Posterior cingulate gyrus (tissue), 11 donors: Measurements from ENCODE around the gene ALLC.
"Not testable (repeated sequence)": the region's sequence is repeated elsewhere in the genome, so short reads cannot be mapped to it uniquely, and the experiment has no call there.

ENCODE experiments used
- DNase-seq, 10 donors: peaks; one replicate each; pipeline versions ENCODE4 v3.0.0 to v3.0.0-alpha.2; 2020 to 2021; ENCODE audit warnings: mixed read lengths in 3 of 10
- intact Hi-C: fragments of 100-400 bp; cut with DNase I; formaldehyde crosslinking; loops from one replicate; pipeline ENCODE4 v1.15.1; 2023

Gene ALLC

DNA sequence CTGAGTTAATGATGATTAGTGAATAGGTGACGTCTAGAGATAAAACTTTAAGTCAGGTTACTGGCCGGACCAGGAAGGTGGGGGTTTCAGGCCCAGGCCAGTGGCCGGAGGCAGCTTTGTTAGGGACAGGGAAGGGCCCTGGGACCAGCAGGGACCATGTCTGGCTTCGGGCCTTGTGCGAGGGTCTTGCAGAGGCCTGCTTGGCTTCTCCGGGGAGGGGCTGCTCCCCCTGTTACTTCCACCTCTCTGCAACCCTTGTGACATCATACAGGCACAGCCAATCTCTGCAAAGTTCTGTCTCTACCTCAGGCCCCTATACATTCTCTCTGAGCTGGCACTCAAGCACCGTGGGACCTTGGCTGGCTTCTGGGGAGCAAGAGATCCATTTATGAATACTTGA lies at the start of gene ALLC:
Gene ALLC (plus strand): TSS at position 320 of the 400 bp plus-strand sequence. CDS start 12,958 bp downstream, outside the sequence.
- intact Hi-C loops = no loop called here
- peak in 1 of 10 donors; percentile 53 for DNase-seq

GRCh38 chr2:3608373-3609278 lies 49.4 kb upstream of the ALLC start:
- intact Hi-C loops = no loop called here

DNA sequence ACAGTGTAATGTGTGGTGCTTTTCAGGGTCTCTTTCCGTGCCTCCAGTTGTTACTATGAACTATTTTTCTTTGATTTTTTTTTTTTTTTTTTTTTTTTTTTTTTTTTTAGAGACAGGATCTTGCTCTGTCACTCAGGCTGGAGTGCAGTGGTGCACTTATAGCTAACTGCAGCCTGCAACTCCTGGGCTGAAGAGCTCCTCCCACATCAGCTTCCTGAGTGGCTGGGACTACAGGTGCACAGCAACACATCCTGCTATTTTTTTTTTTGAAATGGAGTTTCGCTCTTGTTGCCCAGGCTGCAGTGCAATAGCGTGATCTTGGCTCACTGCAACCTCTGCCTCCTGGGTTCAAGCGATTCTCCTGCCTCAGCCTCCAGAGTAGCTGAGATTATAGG lies 48.7 kb upstream of the ALLC start:
- DNase-seq, intact Hi-C loops: not testable (repeated sequence)

More at GRCh38 chr2:3608373-3609278, 49.4 kb upstream of the ALLC start:
- DNase-seq = peak in 2 of 10 donors; percentile 39 to 81

GRCh38 chr2:3610415-3610814 lies 47.6 kb upstream of the ALLC start:
- intact Hi-C loops = no loop called here
- peak in 1 of 10 donors; percentile 67 for DNase-seq

- DNase-seq = peak in 1 of 10 donors; percentile 54
- intact Hi-C loops = no loop called here
These were observed 47.0 kb upstream of the ALLC start for GRCh38 chr2:3610881-3611505.

DNA sequence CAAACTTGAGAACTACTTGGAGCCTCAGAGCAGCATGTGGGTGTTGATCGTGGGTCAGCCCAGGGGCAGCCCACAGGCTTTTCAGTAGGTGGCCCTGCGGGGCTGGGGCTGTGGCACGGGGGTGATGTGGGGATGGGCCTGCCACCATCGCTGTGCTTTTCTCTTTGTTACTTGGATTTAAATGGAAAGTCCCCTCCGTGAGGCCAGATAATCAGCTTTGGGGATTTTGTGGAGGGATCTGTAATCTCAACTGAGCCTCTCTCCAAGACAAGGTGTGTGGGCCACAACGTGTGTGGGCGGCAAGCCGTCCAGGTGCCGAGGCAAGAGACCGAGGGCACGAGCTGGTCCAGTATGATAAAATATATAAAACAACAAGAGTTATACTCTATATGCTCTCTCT lies 46.4 kb upstream of the ALLC start:
- DNase-seq = peak in 1 of 10 donors; percentile 66
- intact Hi-C loops = no loop called here

GRCh38 chr2:3612639-3613523 lies 45.1 kb upstream of the ALLC start:
- intact Hi-C loops = no loop called here
- peak in 1 of 10 donors; percentile 75 for DNase-seq

DNA sequence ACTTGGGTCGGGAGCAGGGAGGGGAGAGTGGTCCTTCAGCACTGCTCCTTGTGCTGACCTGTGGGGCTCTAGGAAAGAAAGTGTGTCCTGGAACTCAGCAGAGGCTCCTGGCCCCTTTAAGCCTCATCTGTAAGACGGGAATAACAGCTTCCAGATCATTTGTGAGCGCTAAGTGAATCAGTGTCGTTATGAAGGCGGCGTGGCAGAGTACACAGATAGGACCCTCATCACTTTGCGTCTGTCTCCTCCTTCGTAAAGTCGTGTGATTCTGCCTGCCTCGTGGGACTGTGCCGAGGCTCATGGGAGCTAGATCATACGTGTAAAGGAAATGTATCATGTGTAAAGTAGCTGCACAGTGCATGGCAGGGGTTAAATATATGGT lies 44.5 kb upstream of the ALLC start:
- intact Hi-C loops = no loop called here
- DNase-seq = peak in 1 of 10 donors; percentile 37

DNA sequence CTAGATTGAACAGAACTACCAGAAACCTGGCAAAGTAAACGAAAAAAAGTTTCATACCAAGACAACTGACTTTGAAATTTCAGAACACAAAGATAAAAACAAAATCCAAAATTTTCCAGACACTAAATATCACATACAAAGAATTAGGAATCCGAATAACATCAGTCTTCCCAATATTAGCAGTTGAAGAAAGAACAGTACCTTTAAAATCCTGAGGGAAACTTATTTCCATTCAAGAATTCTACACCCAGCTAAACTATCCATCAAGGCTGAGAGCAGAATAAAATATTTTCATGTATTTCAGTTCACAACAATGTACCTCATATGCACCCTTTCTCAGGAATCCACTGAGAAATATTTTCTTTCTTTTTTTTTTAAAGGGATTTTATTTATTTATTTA lies 43.3 kb upstream of the ALLC start:
- intact Hi-C loops, DNase-seq: not testable (repeated sequence)

DNA sequence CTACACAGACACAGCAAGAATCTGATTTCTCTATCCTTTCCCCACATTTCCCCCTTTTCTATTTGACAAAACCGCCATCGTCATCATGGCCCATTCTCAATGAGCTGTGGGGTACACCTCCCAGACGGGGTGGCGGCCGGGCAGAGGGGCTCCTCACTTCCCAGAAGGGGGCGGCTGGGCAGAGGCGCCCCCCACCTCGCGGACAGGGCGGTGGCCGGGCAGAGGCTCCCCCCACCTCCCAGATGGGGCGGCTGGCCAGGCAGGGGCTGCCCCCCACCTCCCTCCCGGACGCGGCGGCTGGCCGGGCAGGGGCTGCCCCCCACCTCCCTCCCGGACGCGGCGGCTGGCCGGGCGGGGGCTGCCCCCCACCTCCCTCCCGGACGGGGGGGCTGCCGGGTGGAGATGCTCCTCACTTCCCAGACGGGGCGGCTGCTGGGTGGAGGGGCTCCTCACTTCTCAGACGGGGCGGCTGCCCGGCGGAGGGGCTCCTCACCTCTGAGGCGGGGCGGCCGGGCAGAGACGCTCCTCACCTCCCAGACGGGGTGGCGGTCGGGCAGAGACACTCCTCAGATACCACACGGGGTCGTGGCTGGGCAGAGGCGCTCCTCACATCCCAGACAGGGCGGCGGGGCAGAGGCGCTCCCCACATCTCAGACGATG lies 42.3 kb upstream of the ALLC start:
- intact Hi-C loops = not testable (repeated sequence)
- peak in 1 of 10 donors; percentile 47 for DNase-seq

DNA sequence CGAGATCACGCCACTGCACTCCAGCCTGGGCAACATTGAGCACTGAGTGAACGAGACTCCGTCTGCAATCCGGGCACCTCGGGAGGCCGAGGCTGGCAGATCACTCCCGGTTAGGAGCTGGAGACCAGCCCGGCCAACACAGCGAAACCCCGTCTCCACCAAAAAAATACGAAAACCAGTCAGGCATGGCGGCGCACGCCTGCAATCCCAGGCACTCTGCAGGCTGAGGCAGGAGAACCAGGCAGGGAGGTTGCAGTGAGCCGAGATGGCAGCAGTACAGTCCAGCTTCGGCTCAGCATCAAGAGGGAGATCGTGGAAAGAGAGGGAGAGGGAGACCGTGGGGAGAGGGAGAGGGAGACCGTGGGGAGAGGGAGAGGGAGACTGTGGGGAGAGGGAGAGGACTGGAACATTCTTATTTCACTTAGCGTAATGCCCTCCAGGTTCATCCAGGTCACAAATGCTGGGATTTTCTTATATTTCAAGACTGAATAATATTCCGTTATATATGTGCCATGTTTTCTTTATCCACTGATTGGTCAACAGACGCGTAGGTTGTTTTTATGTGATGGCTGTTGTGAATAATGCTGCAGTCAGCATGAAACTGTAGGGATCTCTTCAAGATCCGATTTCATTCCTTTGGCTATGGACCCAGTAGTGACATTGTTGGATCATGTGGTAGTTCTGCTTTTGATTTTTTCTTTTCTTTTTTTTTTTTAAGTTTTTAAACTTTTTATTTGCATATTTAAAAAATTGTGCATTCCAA lies 41.4 kb upstream of the ALLC start:
- intact Hi-C loops = not testable (repeated sequence)

DNA sequence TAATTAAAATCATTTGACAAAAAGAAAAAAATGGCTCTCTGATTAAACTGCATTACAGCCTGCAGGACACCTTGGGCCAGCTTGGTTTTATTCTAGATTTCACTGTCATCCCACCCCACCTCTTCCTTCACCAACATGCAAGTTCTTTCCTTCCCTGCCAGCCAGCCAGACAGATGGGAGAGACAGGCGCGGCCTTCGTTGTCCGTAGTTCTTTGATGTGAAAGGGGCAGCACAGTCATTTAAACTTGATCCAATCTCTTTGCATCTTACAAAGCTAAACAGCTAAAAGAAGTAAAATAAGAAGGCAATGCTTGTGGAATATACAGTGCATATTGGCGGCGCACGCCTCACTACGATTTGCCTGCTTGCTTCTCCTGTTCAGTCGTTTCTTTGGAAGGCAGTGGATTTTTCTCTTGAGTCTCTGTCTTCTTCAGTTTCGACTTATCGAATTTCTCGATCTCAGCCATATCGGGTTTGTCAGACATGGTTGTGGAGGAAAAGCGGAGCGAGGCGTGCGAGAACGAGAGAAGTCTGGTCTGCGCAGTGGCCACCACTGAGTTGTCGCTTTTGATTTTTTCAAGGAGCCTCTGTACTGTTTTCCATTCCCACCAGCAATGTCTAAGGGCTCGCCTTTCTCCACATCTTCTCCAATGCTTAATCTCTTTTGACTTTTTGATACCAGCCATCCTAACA lies 40.7 kb upstream of the ALLC start:
- intact Hi-C loops = no loop called here

More for the DNA sequence above, 41.4 kb upstream of the ALLC start:
- DNase-seq = peak in 1 of 10 donors; percentile 25

GRCh38 chr2:3618367-3618766 lies 39.6 kb upstream of the ALLC start:
- intact Hi-C loops = no loop called here
- no peak for DNase-seq

More for the DNA sequence above, 40.7 kb upstream of the ALLC start:
- peak in 1 of 10 donors; percentile 49 for DNase-seq

DNA sequence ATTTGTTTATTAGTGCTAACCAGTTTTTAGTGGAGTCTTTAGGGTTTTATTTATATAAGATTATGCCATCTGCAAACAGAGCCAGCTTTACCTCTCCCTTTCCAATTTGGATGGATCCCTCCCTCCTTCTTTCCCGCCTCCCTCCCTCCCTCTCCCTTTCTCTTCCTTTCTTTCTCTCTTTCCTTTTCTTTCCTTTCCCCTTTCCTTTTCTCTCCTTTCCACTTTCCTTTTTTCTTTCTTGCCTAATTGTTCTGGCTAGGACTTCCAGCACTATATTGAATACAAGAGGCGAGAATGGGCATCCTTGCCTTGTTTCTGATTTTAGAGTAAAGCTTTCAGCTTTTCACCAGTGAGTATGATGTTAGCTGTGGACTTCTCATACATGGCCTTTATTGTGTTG lies 39.0 kb upstream of the ALLC start:
- no peak for DNase-seq
- intact Hi-C loops = no loop called here

GRCh38 chr2:3619661-3620060 lies 38.3 kb upstream of the ALLC start:
- DNase-seq, intact Hi-C loops: not testable (repeated sequence)

- intact Hi-C loops = no loop called here
- no peak for DNase-seq
These were observed 37.2 kb upstream of the ALLC start for GRCh38 chr2:3620834-3621233.

GRCh38 chr2:3622967-3623366 lies 35.0 kb upstream of the ALLC start:
- DNase-seq = no peak
- intact Hi-C loops = no loop called here

GRCh38 chr2:3624059-3624794 lies 33.8 kb upstream of the ALLC start:
- peak in 1 of 10 donors; percentile 14 for DNase-seq
- intact Hi-C loops = no loop called here
